ENCODE data around the gene OTC. TPM values are rescaled to one million over a fixed set of nuclear protein-coding genes. Genes with fewer than 3 reads are reported as not detected.

OTC gene
- polyA plus RNA-seq (2013) = not detected in 2 replicates

DNA sequence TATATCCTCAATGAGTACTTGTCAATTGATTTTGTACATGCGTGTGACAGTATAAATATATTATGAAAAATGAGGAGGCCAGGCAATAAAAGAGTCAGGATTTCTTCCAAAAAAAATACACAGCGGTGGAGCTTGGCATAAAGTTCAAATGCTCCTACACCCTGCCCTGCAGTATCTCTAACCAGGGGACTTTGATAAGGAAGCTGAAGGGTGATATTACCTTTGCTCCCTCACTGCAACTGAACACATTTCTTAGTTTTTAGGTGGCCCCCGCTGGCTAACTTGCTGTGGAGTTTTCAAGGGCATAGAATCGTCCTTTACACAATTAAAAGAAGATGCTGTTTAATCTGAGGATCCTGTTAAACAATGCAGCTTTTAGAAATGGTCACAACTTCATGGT is at the start of gene OTC:
TSS of gene OTC (plus strand) at position 243 of the 400 bp plus-strand sequence. CDS start at position 336, 93 bp downstream.
- H3K36me3 ChIP-seq (ENCODE audit: control insufficient read depth in 1 of 2, insufficient read depth in 2 of 2, low read length in 2 of 2) = no peaks in the 10 kb centered on the region
- H2BK120ac ChIP-seq (ENCODE audit: insufficient read depth, low read length, poor library complexity) = no peak within 1 kb of the TSS
- WGBS (ENCODE audit: extremely low coverage, insufficient coverage, insufficient read length) = no CpG with 5 or more reads among the region's 4 CpGs

DNA sequence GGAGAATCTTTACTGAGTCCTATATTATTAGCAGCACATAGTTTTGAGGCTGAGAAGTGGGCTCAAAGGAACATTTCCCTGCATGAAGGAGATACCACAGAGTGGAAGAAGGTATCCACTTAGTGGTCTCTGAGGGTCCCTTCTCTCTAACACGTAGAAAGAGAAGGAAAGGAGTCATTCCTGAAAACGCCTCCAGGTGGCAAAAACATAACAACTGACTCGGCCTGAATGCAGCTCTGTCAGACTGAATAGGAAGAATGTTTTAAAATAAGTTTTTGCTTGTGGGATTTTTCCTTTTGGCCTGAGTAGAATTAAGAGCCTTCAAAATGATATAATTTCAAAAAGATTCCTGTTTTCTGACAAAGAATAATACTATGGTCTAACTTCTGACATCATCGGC is 48.4 kb upstream of the OTC start:
- Histone ChIP-seq H2AFZ (ENCODE audit: insufficient read depth, low read length, poor library complexity) (no peak overlapping the region), H3K4me3 (ENCODE audit: low read depth, low read length) (no peak overlapping the region), H3K9me3 (ENCODE audit: insufficient read depth, low read depth, low read length) (no peaks in the 10 kb centered on the region), H3K4me1 (ENCODE audit: control insufficient read depth in 1 of 2, insufficient read depth in 2 of 2, low read length in 2 of 2) (no peaks in the 10 kb centered on the region), H3K23ac (ENCODE audit: low read length) (no peak overlapping the region), H2BK12ac (ENCODE audit: low read length) (no peak overlapping the region), H4K91ac (ENCODE audit: low read depth, low read length) (no peak overlapping the region), H3K4ac (ENCODE audit: low read depth, low read length) (no peak overlapping the region), H3K14ac (ENCODE audit: low read length) (no peak overlapping the region), H3K36me3 (ENCODE audit: control insufficient read depth in 1 of 2, insufficient read depth in 2 of 2, low read length in 2 of 2) (no peaks in the 10 kb centered on the region), H2AK5ac (ENCODE audit: low read length) (no peak overlapping the region), H3K79me2 (ENCODE audit: control insufficient read depth, insufficient read depth, low read length, poor library complexity) (no peaks in the 10 kb centered on the region), H3K79me1 (ENCODE audit: low read length) (no peaks in the 10 kb centered on the region), H3K27ac (ENCODE audit: low read depth, low read length) (no peak overlapping the region), H4K12ac (ENCODE audit: low read depth, low read length) (no peak overlapping the region), H4K8ac (ENCODE audit: low read depth, low read length) (no peak overlapping the region), H2BK5ac (ENCODE audit: low read depth, low read length, poor library complexity) (no peak overlapping the region), H3K4me2 (ENCODE audit: low read length) (no peak overlapping the region), H3K27me3 (ENCODE audit: insufficient read depth, low read length) (no peaks in the 10 kb centered on the region), H3K9ac (ENCODE audit: low read length) (no peak overlapping the region), H3K18ac (ENCODE audit: low read length) (no peak overlapping the region), H2BK120ac (ENCODE audit: insufficient read depth, low read length, poor library complexity) (no peak overlapping the region)
- DNase-seq = peak in 1 of 2 donors; percentile 21
- WGBS (ENCODE audit: extremely low coverage, insufficient coverage, insufficient read length) = no CpG with 5 or more reads among the region's 4 CpGs

More for the DNA sequence above, at the start of gene OTC:
- H3K4me2 ChIP-seq (ENCODE audit: low read length) = no peak within 1 kb of the TSS
- H3K4me3 ChIP-seq (ENCODE audit: low read depth, low read length) = no peak within 1 kb of the TSS
- H3K4ac ChIP-seq (ENCODE audit: low read depth, low read length) = no peak within 1 kb of the TSS
- no peaks in the 10 kb centered on the region for H3K27me3 ChIP-seq (ENCODE audit: insufficient read depth, low read length)
- H3K79me2 ChIP-seq (ENCODE audit: control insufficient read depth, insufficient read depth, low read length, poor library complexity) = no peaks in the 10 kb centered on the region
- no peak within 1 kb of the TSS for H2BK12ac ChIP-seq (ENCODE audit: low read length)
- no peak within 1 kb of the TSS for H2AK5ac ChIP-seq (ENCODE audit: low read length)
- no peaks in the 10 kb centered on the region for H3K9me3 ChIP-seq (ENCODE audit: insufficient read depth, low read depth, low read length)
- H4K8ac ChIP-seq (ENCODE audit: low read depth, low read length) = no peak within 1 kb of the TSS
- no peak within 1 kb of the TSS for H3K14ac ChIP-seq (ENCODE audit: low read length)
- H4K91ac ChIP-seq (ENCODE audit: low read depth, low read length) = no peak within 1 kb of the TSS
- H3K79me1 ChIP-seq (ENCODE audit: low read length) = no peaks in the 10 kb centered on the region
- no peak within 1 kb of the TSS for H4K12ac ChIP-seq (ENCODE audit: low read depth, low read length)
- no peak within 1 kb of the TSS for H2BK5ac ChIP-seq (ENCODE audit: low read depth, low read length, poor library complexity)
- DNase-seq = no peak
- H2AFZ ChIP-seq (ENCODE audit: insufficient read depth, low read length, poor library complexity) = no peak within 1 kb of the TSS
- no peak within 1 kb of the TSS for H3K27ac ChIP-seq (ENCODE audit: low read depth, low read length)
- H3K9ac ChIP-seq (ENCODE audit: low read length) = no peak within 1 kb of the TSS
- no peak within 1 kb of the TSS for H3K18ac ChIP-seq (ENCODE audit: low read length)
- no peaks in the 10 kb centered on the region for H3K4me1 ChIP-seq (ENCODE audit: control insufficient read depth in 1 of 2, insufficient read depth in 2 of 2, low read length in 2 of 2)
- no peak within 1 kb of the TSS for H3K23ac ChIP-seq (ENCODE audit: low read length)

DNA sequence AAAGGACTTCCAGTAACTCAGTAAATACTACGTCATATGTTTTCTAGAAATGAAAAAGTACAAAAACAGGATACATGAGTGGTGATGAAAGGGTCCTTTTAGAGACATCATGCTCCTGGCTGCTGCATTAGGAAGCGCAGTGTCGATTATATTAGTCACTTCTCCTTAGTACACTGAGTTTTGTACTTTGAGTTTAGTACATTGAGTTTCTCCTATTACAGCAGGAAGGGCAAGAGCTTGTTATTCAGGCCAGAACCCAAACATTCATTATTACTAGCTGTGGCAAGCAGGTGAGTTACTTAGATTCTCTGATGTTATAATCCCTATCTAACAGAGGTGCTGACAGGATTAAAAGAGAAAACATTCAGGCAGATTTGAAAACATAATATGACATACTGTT is 46.4 kb upstream of the OTC start:
- H3K79me2 ChIP-seq (ENCODE audit: control insufficient read depth, insufficient read depth, low read length, poor library complexity) = no peaks in the 10 kb centered on the region
- no peaks in the 10 kb centered on the region for H3K79me1 ChIP-seq (ENCODE audit: low read length)
- H3K14ac ChIP-seq (ENCODE audit: low read length) = no peak overlapping the region
- no peak overlapping the region for H3K4ac ChIP-seq (ENCODE audit: low read depth, low read length)
- no peaks in the 10 kb centered on the region for H3K27me3 ChIP-seq (ENCODE audit: insufficient read depth, low read length)
- H2BK120ac ChIP-seq (ENCODE audit: insufficient read depth, low read length, poor library complexity) = no peak overlapping the region
- no peak overlapping the region for H2BK5ac ChIP-seq (ENCODE audit: low read depth, low read length, poor library complexity)
- H3K4me1 ChIP-seq (ENCODE audit: control insufficient read depth in 1 of 2, insufficient read depth in 2 of 2, low read length in 2 of 2) = no peaks in the 10 kb centered on the region
- no peak overlapping the region for H4K91ac ChIP-seq (ENCODE audit: low read depth, low read length)
- H3K9ac ChIP-seq (ENCODE audit: low read length) = no peak overlapping the region
- H4K12ac ChIP-seq (ENCODE audit: low read depth, low read length) = no peak overlapping the region
- no peak overlapping the region for H3K23ac ChIP-seq (ENCODE audit: low read length)
- no peak overlapping the region for H2AK5ac ChIP-seq (ENCODE audit: low read length)
- H3K36me3 ChIP-seq (ENCODE audit: control insufficient read depth in 1 of 2, insufficient read depth in 2 of 2, low read length in 2 of 2) = no peaks in the 10 kb centered on the region
- no peak overlapping the region for H3K27ac ChIP-seq (ENCODE audit: low read depth, low read length)
- no peak overlapping the region for H2AFZ ChIP-seq (ENCODE audit: insufficient read depth, low read length, poor library complexity)
- H3K4me2 ChIP-seq (ENCODE audit: low read length) = no peak overlapping the region
- DNase-seq = no peak
- H3K4me3 ChIP-seq (ENCODE audit: low read depth, low read length) = no peak overlapping the region
- no peak overlapping the region for H2BK12ac ChIP-seq (ENCODE audit: low read length)
- H3K18ac ChIP-seq (ENCODE audit: low read length) = no peak overlapping the region
- H3K9me3 ChIP-seq (ENCODE audit: insufficient read depth, low read depth, low read length) = no peaks in the 10 kb centered on the region
- H4K8ac ChIP-seq (ENCODE audit: low read depth, low read length) = no peak overlapping the region
- no CpG with 5 or more reads among the region's 3 CpGs for WGBS (ENCODE audit: extremely low coverage, insufficient coverage, insufficient read length)

DNA sequence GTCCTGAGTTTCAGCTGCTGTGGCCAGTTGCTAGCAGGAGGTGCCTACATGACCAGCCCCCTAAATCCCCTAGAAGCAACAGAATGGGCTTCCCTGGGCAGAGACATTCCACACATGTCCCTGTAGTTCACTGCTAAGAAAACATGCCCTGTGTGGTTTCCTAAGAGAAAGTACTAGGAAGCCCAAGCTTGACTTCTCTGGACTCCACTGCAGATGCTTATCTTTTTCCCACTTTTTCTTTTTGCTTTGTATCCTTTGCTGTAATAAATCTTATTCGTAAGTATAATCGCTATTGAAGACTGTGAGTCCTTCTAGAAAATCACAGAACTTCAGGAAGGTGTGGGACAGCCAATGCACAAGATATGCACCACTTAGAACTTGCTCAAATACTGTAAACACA is 40.7 kb upstream of the OTC start:
- no peak overlapping the region for H4K12ac ChIP-seq (ENCODE audit: low read depth, low read length)
- H3K4ac ChIP-seq (ENCODE audit: low read depth, low read length) = no peak overlapping the region
- no peak overlapping the region for H3K4me2 ChIP-seq (ENCODE audit: low read length)
- WGBS (ENCODE audit: extremely low coverage, insufficient coverage, insufficient read length) = no CpG with 5 or more reads among the region's 2 CpGs
- no peak overlapping the region for H3K18ac ChIP-seq (ENCODE audit: low read length)
- no peaks in the 10 kb centered on the region for H3K4me1 ChIP-seq (ENCODE audit: control insufficient read depth in 1 of 2, insufficient read depth in 2 of 2, low read length in 2 of 2)
- no peak overlapping the region for H2AK5ac ChIP-seq (ENCODE audit: low read length)
- no peak overlapping the region for H2BK5ac ChIP-seq (ENCODE audit: low read depth, low read length, poor library complexity)
- no peak overlapping the region for H2AFZ ChIP-seq (ENCODE audit: insufficient read depth, low read length, poor library complexity)
- no peak overlapping the region for H2BK120ac ChIP-seq (ENCODE audit: insufficient read depth, low read length, poor library complexity)
- H3K79me1 ChIP-seq (ENCODE audit: low read length) = no peaks in the 10 kb centered on the region
- DNase-seq = no peak
- no peaks in the 10 kb centered on the region for H3K79me2 ChIP-seq (ENCODE audit: control insufficient read depth, insufficient read depth, low read length, poor library complexity)
- H3K9ac ChIP-seq (ENCODE audit: low read length) = no peak overlapping the region
- H3K14ac ChIP-seq (ENCODE audit: low read length) = no peak overlapping the region
- H4K91ac ChIP-seq (ENCODE audit: low read depth, low read length) = no peak overlapping the region
- no peak overlapping the region for H2BK12ac ChIP-seq (ENCODE audit: low read length)
- H3K9me3 ChIP-seq (ENCODE audit: insufficient read depth, low read depth, low read length) = no peaks in the 10 kb centered on the region
- no peaks in the 10 kb centered on the region for H3K36me3 ChIP-seq (ENCODE audit: control insufficient read depth in 1 of 2, insufficient read depth in 2 of 2, low read length in 2 of 2)
- H3K4me3 ChIP-seq (ENCODE audit: low read depth, low read length) = no peak overlapping the region
- no peak overlapping the region for H4K8ac ChIP-seq (ENCODE audit: low read depth, low read length)
- H3K27ac ChIP-seq (ENCODE audit: low read depth, low read length) = no peak overlapping the region
- H3K27me3 ChIP-seq (ENCODE audit: insufficient read depth, low read length) = no peaks in the 10 kb centered on the region
- no peak overlapping the region for H3K23ac ChIP-seq (ENCODE audit: low read length)

All from trophoblast cell (in vitro differentiated cells and primary cell).